ENCODE measurements around the gene FOXN3.

DNA sequence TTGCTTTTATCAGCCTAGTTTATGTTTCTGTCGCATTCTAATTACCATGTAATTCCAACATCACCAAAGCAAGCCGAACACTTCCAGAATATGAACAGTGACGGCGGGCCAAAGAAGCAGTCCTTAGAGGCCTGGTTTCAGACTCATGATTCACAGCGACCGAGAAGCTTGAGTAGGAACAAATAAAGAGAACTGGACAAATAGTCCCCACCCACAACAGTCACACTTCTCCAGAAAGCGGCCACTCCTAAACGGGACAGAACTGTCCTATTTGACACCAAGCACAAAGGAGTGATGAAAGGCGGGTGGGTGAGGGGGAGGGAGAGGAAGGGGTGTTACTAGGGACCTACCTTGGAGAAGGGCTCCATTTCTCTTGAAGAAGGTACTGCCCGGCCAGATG is 136.4 kb downstream of the FOXN3 start:
- TF ChIP-seq, protein P1, sequence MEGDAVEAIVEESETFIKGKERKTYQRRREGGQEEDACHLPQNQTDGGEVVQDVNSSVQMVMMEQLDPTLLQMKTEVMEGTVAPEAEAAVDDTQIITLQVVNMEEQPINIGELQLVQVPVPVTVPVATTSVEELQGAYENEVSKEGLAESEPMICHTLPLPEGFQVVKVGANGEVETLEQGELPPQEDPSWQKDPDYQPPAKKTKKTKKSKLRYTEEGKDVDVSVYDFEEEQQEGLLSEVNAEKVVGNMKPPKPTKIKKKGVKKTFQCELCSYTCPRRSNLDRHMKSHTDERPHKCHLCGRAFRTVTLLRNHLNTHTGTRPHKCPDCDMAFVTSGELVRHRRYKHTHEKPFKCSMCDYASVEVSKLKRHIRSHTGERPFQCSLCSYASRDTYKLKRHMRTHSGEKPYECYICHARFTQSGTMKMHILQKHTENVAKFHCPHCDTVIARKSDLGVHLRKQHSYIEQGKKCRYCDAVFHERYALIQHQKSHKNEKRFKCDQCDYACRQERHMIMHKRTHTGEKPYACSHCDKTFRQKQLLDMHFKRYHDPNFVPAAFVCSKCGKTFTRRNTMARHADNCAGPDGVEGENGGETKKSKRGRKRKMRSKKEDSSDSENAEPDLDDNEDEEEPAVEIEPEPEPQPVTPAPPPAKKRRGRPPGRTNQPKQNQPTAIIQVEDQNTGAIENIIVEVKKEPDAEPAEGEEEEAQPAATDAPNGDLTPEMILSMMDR (IDR thresholded peaks at IDR 0.05): no peak
- TF ChIP-seq POLR2A (IDR thresholded peaks at IDR 0.05) (no peak), POLR2AphosphoS5 (IDR thresholded peaks at IDR 0.05) (no peak)
